Heart right ventricle (tissue), 16 donors: ENCODE data around the gene ZNF44. TPM values are rescaled to one million over a fixed set of nuclear protein-coding genes. Genes with fewer than 3 reads are reported as not detected.

Source experiments
- ATAC-seq, 8 donors: fragments of 200-7000 bp; cut with Tn5 transposase; one replicate each; pipeline ENCODE4 v1.9.1; 2020; ENCODE audit warnings: mild to moderate bottlenecking in 8 of 8, moderate library complexity in 8 of 8, moderate number of reproducible peaks in 1 of 8
- DNase-seq, 2 donors: peaks; one replicate each; pipeline ENCODE4 v3.0.0-alpha.2; 2020
- H3K27ac ChIP-seq, 10 donors: fragments of 200-600 bp; sonication (generic) in 2 of 10; one replicate each; pipeline versions ENCODE4 v1.5.0 to v1.8.0; 2020 to 2022; ENCODE audit warnings: mild to moderate bottlenecking in 3 of 10
- H3K27me3 ChIP-seq, 7 donors: fragments of 200-600 bp; one replicate each; pipeline ENCODE4 v1.8.0; 2021 to 2022; ENCODE audit warnings: mild to moderate bottlenecking in 2 of 7
- H3K36me3 ChIP-seq, 9 donors: fragments of 200-600 bp; sonication (generic) in 1 of 9; one replicate each; pipeline versions ENCODE4 v1.5.0 to v1.8.0; 2020 to 2022; ENCODE audit warnings: mild to moderate bottlenecking in 2 of 9
- H3K4me1 ChIP-seq, 9 donors: fragments of 200-600 bp; sonication (generic) in 1 of 9; one replicate each; pipeline versions ENCODE4 v1.5.0 to v1.8.0; 2020 to 2022; ENCODE audit warnings: mild to moderate bottlenecking in 4 of 9
- H3K4me3 ChIP-seq, 10 donors: fragments of 200-600 bp; sonication (generic) in 2 of 10; one replicate each; pipeline versions ENCODE4 v1.5.0 to v1.8.0; 2020 to 2022; ENCODE audit warnings: mild to moderate bottlenecking in 7 of 10, moderate library complexity in 2 of 10
- H3K9me3 ChIP-seq, 11 donors: fragments of 200-600 bp in 10 of 11; sonication (generic) in 2 of 11; one replicate each; pipeline versions ENCODE4 v1.5.0 to v1.8.0; 2013 to 2022; ENCODE audit warnings: mild to moderate bottlenecking in 2 of 11, control low read depth in 1 of 11, moderate library complexity in 1 of 11
- WGBS, 2 donors: extraction: QIAGEN DNeasy Blood & Tissue Kit; methylation state at CpG; one replicate each; pipeline ENCODE4 v1.1.7; 2013; ENCODE audit warnings: inconsistent platforms in 1 of 2; 5-methylcytosine and 5-hydroxymethylcytosine counted together
- intact Hi-C, 10 donors: fragments of 100-400 bp; cut with DNase I; formaldehyde crosslinking; loops; one replicate each; pipeline versions ENCODE4 v1.11.1 to v1.14.2; 2022
- polyA plus RNA-seq, 2 donors: library from polyadenylated mRNA; stranded (reverse); fragments of 200-250 nt; gene quantifications; one replicate each; pipeline ENCODE4 v1.2.3, GENCODE V29; 2013
- total RNA-seq, 10 donors: library from RNA; stranded (reverse); fragmentation: NEBNext Ultra II Directional in 3 of 10; extraction: Animal tissue kit (Norgen Biotek cat#: 25700) in 3 of 10; gene quantifications; one replicate each; pipeline versions ENCODE4 v1.2.1 to v1.2.4, GENCODE V29; 2021 to 2023
- TF ChIP-seq, protein P1 (sequence below), 9 donors: fragments of 200-600 bp; sonication (generic) in 2 of 9; IDR thresholded peaks; one replicate each; pipeline versions ENCODE4 v1.5.0 to v1.8.0; 2021 to 2022; ENCODE audit warnings: antibody characterized with exemption in 9 of 9, mild to moderate bottlenecking in 5 of 9, moderate library complexity in 1 of 9
- donor health status: Arrhythmogenic right ventricular cardiomyopathy.
- donor health status: ischemic (EF 13 %, LVEDD 7.1; RV severe dilation, severe dysfunction).
- donor health status: healthy with polysubstance abuse.
- donor health status: DM: no; HTN: yes; CAD: no.
- donor health status: DM: no; HTN: no; CAD: no.
- donor health status: ischemic (EF 25% LVEDD 6.9; RV normal size, moderate dysfunction).
- donor health status: ischemic (EF 25% LVEDD 5.7; RV mildly dilated, moderate dysfunction).
- donor health status: healthy.
- donor health status: DM: yes; HTN: yes; CAD: no.
- donor health status: Ischemic cardiomyopathy.
- donor health status: ischemic (EF 35%, LVEDD 5.7; RV mildly dilated, moderate dysfunction).
- donor health status: nonischemic (EF 11% LVEDD 7.7; RV severe dilation, severe dysfunction).
- donor health status: DM: yes; HTN: yes; CAD: no.
- donor health status: PGD.
- donor health status: ischemic (EF 29% LVEDD 5.4; RV normal size, mild dysfunction).
- donor health status: nonischemic (EF 23%, LVEDD 6.1; RV moderate dilation, normal function).

Gene ZNF44
- total and polyA plus RNA-seq, 12 donors, result 6.3 to 16.1 (median 10.4) TPM

DNA sequence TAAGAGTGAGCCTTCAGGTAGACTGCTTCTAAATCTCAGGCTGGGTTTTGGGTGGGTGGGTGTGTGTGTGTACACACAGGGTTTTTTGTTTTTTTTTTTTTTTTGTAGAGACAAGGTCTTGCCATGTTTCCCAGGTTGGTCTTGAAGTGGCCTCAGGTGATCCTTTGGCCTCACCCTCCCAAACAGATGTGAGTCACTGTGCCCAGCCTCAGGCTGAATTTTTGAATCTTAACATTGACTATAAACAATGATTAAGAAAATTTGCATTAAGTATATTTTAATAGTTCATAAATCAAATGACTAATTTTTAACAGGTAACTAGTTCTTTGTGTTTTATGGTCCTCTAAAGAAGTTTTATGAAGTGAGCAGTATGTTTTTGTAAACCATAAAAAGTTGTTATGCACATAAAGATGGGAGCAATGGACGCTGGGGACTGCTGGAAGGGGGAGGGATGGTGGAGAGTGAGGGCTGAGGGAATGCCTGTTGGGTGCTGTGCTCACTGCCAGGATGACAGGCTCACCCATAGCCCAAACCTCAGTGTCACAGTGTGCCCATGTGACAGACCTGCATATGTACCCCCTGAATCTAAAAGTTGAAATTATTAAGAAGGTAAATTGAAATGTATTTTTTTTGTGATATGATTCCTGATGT, 71.6 kb downstream of the ZNF44 start:
- DNase-seq, result no peak
- peaks cover 0 to 51% (median 18%) of the 10 kb centered on the region in 9 donors for H3K36me3 ChIP-seq
- intact Hi-C loops, result no loop called here
- ATAC-seq, result no peak
- TF ChIP-seq, protein P1, sequence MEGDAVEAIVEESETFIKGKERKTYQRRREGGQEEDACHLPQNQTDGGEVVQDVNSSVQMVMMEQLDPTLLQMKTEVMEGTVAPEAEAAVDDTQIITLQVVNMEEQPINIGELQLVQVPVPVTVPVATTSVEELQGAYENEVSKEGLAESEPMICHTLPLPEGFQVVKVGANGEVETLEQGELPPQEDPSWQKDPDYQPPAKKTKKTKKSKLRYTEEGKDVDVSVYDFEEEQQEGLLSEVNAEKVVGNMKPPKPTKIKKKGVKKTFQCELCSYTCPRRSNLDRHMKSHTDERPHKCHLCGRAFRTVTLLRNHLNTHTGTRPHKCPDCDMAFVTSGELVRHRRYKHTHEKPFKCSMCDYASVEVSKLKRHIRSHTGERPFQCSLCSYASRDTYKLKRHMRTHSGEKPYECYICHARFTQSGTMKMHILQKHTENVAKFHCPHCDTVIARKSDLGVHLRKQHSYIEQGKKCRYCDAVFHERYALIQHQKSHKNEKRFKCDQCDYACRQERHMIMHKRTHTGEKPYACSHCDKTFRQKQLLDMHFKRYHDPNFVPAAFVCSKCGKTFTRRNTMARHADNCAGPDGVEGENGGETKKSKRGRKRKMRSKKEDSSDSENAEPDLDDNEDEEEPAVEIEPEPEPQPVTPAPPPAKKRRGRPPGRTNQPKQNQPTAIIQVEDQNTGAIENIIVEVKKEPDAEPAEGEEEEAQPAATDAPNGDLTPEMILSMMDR (IDR thresholded peaks at IDR 0.05), result no peak
- H3K9me3 ChIP-seq, result peaks cover 0 to 78% (median 4%) of the 10 kb centered on the region in 11 donors
- H3K27me3 ChIP-seq, result no peaks in the 10 kb centered on the region
- H3K4me1 ChIP-seq, result no peaks in the 10 kb centered on the region
- H3K4me3 ChIP-seq, result no peak overlapping the region
- WGBS, 2 donors, result 94 to 100% methylated on average over 1 of the region's 1 CpG
- H3K27ac ChIP-seq, result no peak overlapping the region

Other genes with a start within 250 kb of the ZNF44 start
- under 1 TPM in 6 of 10 donors, not detected in 4; 0.21 to 0.48 (median 0.34) TPM for gene ZNF878, start 241.9 kb downstream of the ZNF44 start, total RNA-seq
- under 1 TPM; 0.13 to 0.51 TPM for gene ZNF878, start 241.9 kb downstream of the ZNF44 start, polyA plus RNA-seq
- 10 to 100 TPM; 11.4 to 22.5 (median 17.8) TPM for gene ZNF844, start 230.2 kb downstream of the ZNF44 start, total RNA-seq
- 1 to 10 TPM; 2.3 to 6.1 TPM for gene ZNF844, start 230.2 kb downstream of the ZNF44 start, polyA plus RNA-seq
- gene ZNF20, start 154.5 kb downstream of the ZNF44 start, total RNA-seq, result 1 to 10 TPM in 2 of 10 donors, under 1 TPM in 6, not detected in 2; 0.37 to 1.1 (median 0.95) TPM
- 1 to 10 TPM in 1 of 2 donors, under 1 TPM in 1; 0.59 to 1.6 TPM for gene ZNF20, start 154.5 kb downstream of the ZNF44 start, polyA plus RNA-seq
- gene ZNF625, start 138.1 kb downstream of the ZNF44 start, total RNA-seq, result 1 to 10 TPM; 3.1 to 8.8 (median 5.9) TPM
- 1 to 10 TPM in 1 of 2 donors, under 1 TPM in 1; 0.65 to 2.9 TPM for gene ZNF625, start 138.1 kb downstream of the ZNF44 start, polyA plus RNA-seq
- 1 to 10 TPM; 3.3 to 7.1 (median 4.6) TPM for gene ZNF136, start 131.8 kb downstream of the ZNF44 start, total RNA-seq
- 1 to 10 TPM; 2.0 to 4.8 TPM for gene ZNF136, start 131.8 kb downstream of the ZNF44 start, polyA plus RNA-seq
- gene ZNF563, start 38.8 kb upstream of the ZNF44 start, total RNA-seq, result 1 to 10 TPM; 2.1 to 6.2 (median 4.5) TPM
- 1 to 10 TPM; 1.6 to 2.9 TPM for gene ZNF563, start 38.8 kb upstream of the ZNF44 start, polyA plus RNA-seq
- 1 to 10 TPM; 2.3 to 6.1 (median 4.0) TPM for gene ZNF442, start 70.8 kb upstream of the ZNF44 start, total RNA-seq
- gene ZNF442, start 70.8 kb upstream of the ZNF44 start, polyA plus RNA-seq, result under 1 TPM; 0.54 to 0.95 TPM
- gene ZNF799, start 106.4 kb upstream of the ZNF44 start, total RNA-seq, result 1 to 10 TPM; 1.6 to 2.9 (median 2.0) TPM
- gene ZNF799, start 106.4 kb upstream of the ZNF44 start, polyA plus RNA-seq, result 1 to 10 TPM; 1.6 to 6.2 TPM
- 1 to 10 TPM; 1.2 to 3.4 (median 2.5) TPM for gene ZNF443, start 146.1 kb upstream of the ZNF44 start, total RNA-seq
- gene ZNF443, start 146.1 kb upstream of the ZNF44 start, polyA plus RNA-seq, result 1 to 10 TPM; 1.0 to 3.4 TPM
- gene ZNF709, start 189.9 kb upstream of the ZNF44 start, total RNA-seq, result 1 to 10 TPM in 9 of 10 donors, under 1 TPM in 1; 0.95 to 3.4 (median 1.9) TPM
- gene ZNF709, start 189.9 kb upstream of the ZNF44 start, polyA plus RNA-seq, result 1 to 10 TPM in 1 of 2 donors, under 1 TPM in 1; 0.64 to 2.6 TPM